Measurements from ENCODE around the gene NME4. TPM values are rescaled to one million over a fixed set of nuclear protein-coding genes. Genes with fewer than 3 reads are reported as not detected.

NME4 gene
- total RNA-seq, 1 donor from 2014 or later: 101 TPM

- no peak for DNase-seq
- Histone ChIP-seq H3K27me3 (ENCODE audit: low read depth) (no peaks in the 10 kb centered on the region), H3K4me3 (no peak overlapping the region), H3K9me3 (replicated peaks) (no peaks in the 10 kb centered on the region), H3K4me1 (peaks cover 25% of the 10 kb centered on the region), H3K36me3 (peaks cover 60% of the 10 kb centered on the region), H3K27ac (replicated peaks) (no peak overlapping the region)
- TF ChIP-seq CTCF (IDR thresholded peaks at IDR 0.05; ENCODE audit: borderline replicate concordance): no peak
- intact Hi-C loops (cut with micrococcal nuclease): no loop called here
Measured at GRCh38 chr16:373848-374615, 23.0 kb upstream of the NME4 start.

- Histone ChIP-seq H3K4me3 (no peak overlapping the region), H3K27me3 (ENCODE audit: low read depth) (no peaks in the 10 kb centered on the region), H3K36me3 (peaks cover 56% of the 10 kb centered on the region), H3K27ac (replicated peaks) (no peak overlapping the region), H3K9me3 (replicated peaks) (no peaks in the 10 kb centered on the region), H3K4me1 (peaks cover 25% of the 10 kb centered on the region)
- TF ChIP-seq CTCF (IDR thresholded peaks at IDR 0.05; ENCODE audit: borderline replicate concordance): no peak
- no peak for DNase-seq
- intact Hi-C loops (cut with micrococcal nuclease): no loop called here
Measured at GRCh38 chr16:374616-374926, 22.4 kb upstream of the NME4 start.

GRCh38 chr16:375212-375611 is 21.8 kb upstream of the NME4 start:
- Histone ChIP-seq H3K36me3 (peaks cover 56% of the 10 kb centered on the region), H3K27me3 (ENCODE audit: low read depth) (no peaks in the 10 kb centered on the region), H3K4me1 (peaks cover 25% of the 10 kb centered on the region), H3K4me3 (no peak overlapping the region), H3K27ac (replicated peaks) (no peak overlapping the region), H3K9me3 (replicated peaks) (no peaks in the 10 kb centered on the region)
- no peak for TF ChIP-seq CTCF (IDR thresholded peaks at IDR 0.05; ENCODE audit: borderline replicate concordance)
- no peak for DNase-seq
- intact Hi-C loops (cut with micrococcal nuclease): no loop called here

- peaks cover 28% of the 10 kb centered on the region for H3K4me1 ChIP-seq
- DNase-seq: no peak
- H3K27me3 ChIP-seq (ENCODE audit: low read depth): no peaks in the 10 kb centered on the region
- no peak for TF ChIP-seq CTCF (IDR thresholded peaks at IDR 0.05; ENCODE audit: borderline replicate concordance)
- H3K27ac ChIP-seq (replicated peaks): no peak overlapping the region
- H3K36me3 ChIP-seq: peaks cover 56% of the 10 kb centered on the region
- no peak overlapping the region for H3K4me3 ChIP-seq
- H3K9me3 ChIP-seq (replicated peaks): no peaks in the 10 kb centered on the region
- intact Hi-C loops (cut with micrococcal nuclease): no loop called here
Measured at GRCh38 chr16:375927-376816, 20.8 kb upstream of the NME4 start.

GRCh38 chr16:376817-377418 is 20.1 kb upstream of the NME4 start:
- peaks cover 52% of the 10 kb centered on the region for H3K36me3 ChIP-seq

More at GRCh38 chr16:376817-377418, 20.1 kb upstream of the NME4 start:
- Histone ChIP-seq H3K4me1 (peaks cover 29% of the 10 kb centered on the region), H3K27me3 (ENCODE audit: low read depth) (no peaks in the 10 kb centered on the region), H3K4me3 (no peak overlapping the region), H3K27ac (replicated peaks) (no peak overlapping the region), H3K9me3 (replicated peaks) (no peaks in the 10 kb centered on the region)
- TF ChIP-seq CTCF (IDR thresholded peaks at IDR 0.05; ENCODE audit: borderline replicate concordance): no peak
- intact Hi-C loops (cut with micrococcal nuclease): no loop called here
- no peak for DNase-seq

Measured in left ventricle myocardium inferior (tissue), 1 donor.